AG08395 (cell line): Measurements from ENCODE around the gene ASTN1.

Source experiments
- DNase-seq: peaks from one replicate; pipeline ENCODE4 v3.0.0; 2012; ENCODE audit warnings: mixed read lengths, low spot score

ASTN1 gene

GRCh38 chr1:177035586-177035985, 128.9 kb downstream of the ASTN1 start:
- DNase-seq, result no peak

DNA sequence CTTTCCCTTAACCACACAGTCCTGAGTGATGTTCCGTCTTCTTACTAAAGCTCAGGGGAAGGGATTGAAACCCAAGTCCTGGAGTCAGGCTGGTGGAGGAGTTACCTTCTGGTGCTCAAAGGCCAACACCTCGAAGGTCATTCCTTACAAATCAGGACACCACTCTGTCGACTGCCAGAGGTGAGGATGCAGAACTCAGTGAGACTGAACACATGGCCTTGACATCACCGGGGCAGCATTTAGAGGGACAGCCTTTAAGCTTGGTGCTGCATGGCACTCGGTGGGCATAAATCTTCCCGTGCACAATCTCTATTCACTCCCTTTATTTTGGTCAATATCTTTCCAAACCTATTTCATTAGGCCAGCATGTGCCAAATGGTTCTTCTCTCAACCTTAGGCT, 130.9 kb downstream of the ASTN1 start:
- no peak for DNase-seq

GRCh38 chr1:177032434-177032833, 132.1 kb downstream of the ASTN1 start:
- no peak for DNase-seq

- DNase-seq, result no peak
These were observed 139.9 kb downstream of the ASTN1 start for GRCh38 chr1:177024623-177025022.

GRCh38 chr1:177023726-177024125, 140.8 kb downstream of the ASTN1 start:
- no peak for DNase-seq

DNA sequence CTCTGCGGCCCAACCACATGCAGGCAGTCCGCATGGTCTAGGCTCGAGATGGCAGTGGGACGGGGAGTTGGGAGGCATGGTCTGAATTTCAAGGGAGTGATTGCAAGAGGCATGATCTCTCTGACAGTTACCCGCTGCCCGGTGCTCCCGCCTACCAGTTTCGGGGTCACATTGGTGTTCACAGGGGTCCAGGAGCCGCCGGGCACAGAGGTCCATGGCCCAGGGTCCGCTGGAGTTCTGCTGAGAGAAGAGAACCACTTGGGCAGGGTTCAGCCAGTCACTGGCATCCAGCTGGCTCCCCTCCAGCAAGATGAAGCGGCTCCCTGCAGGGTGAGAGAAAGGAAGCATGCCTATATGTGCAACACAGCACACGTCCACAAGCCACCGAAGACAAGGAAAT, 141.3 kb downstream of the ASTN1 start:
- no peak for DNase-seq

DNA sequence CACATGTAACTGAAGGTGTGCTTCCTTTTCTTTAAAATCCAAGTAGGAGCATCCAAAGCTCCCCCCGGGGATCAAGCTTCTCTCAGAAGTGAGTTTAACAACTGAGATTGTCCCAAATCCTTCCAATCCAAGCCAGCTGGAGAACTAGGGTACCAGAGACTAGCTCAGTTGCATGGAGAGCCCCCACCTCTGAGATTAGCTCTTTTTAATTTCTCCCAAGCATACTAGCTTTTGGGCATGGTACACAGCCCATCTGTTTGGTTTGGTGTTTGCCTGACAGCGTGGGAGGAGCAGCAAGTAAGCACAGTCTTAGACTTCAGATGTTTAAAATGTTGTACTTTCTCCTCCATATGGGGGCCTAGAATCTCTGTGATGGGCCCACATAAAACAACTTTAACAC, 142.8 kb downstream of the ASTN1 start:
- DNase-seq, result no peak

- DNase-seq, result no peak
These were observed 143.5 kb downstream of the ASTN1 start for GRCh38 chr1:177020851-177021589.

GRCh38 chr1:177017287-177017852, 147.1 kb downstream of the ASTN1 start:
- no peak for DNase-seq

GRCh38 chr1:177014325-177014724, 150.2 kb downstream of the ASTN1 start:
- no peak for DNase-seq

- no peak for DNase-seq
These were observed 152.1 kb downstream of the ASTN1 start for GRCh38 chr1:177012342-177012925.

GRCh38 chr1:177011508-177011907, 153.0 kb downstream of the ASTN1 start:
- DNase-seq, result no peak

- no peak for DNase-seq
These were observed 154.2 kb downstream of the ASTN1 start for GRCh38 chr1:177010211-177010825.

DNA sequence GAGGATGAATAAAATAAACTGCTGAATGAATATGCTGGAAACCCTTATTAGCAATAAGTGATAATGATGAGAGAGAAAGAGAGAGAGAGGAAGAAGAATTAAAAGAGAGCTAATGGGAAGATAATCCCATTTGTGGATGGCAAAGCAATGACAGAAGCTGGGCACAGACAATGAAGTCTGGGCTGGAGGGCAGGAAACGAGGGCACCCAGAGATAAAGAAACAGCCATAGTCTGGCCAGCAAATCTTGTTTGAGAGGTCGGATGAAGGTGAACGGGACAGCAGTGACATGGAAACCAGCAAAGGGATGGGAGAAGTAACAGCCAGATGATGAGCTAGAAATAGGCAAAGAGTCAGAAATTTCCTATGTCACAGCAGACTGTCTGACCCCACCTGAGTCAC, 155.9 kb downstream of the ASTN1 start:
- DNase-seq, result no peak

DNA sequence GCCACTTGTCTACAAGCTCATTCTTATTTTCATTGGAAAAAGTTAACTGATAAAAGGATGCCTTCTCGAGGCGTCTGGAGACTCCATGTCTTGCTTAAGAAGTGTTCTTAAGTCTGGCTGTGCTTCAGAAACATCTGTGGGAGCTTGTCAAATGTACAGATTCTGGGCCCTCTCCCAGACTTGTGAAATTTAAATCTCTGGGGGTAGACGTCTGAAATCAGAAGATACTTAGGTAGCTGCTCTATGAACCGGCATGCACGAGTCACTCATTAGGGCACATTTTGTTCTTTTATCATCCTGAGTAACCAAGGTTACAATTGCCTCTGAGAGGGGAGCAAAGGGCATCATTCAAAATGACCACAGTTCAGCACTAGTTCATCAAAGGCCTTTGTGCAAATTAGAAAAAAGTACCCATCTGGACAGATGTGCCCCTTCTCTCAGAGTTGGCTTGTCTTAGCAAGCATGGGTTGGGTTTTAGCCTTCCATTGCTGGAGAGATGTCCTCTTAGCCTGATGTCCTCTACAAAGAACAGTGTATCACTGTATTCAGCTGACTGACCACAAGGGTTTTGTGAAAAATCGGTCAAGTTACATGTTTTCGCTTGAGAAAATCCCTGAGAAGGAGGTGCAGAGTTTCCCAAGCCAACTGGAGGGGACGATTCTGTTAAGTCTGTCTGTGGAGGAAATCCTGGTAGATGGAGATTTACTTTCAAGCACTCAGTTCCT, 156.9 kb downstream of the ASTN1 start:
- no peak for DNase-seq

GRCh38 chr1:177002891-177003290, 161.6 kb downstream of the ASTN1 start:
- DNase-seq, result no peak

DNA sequence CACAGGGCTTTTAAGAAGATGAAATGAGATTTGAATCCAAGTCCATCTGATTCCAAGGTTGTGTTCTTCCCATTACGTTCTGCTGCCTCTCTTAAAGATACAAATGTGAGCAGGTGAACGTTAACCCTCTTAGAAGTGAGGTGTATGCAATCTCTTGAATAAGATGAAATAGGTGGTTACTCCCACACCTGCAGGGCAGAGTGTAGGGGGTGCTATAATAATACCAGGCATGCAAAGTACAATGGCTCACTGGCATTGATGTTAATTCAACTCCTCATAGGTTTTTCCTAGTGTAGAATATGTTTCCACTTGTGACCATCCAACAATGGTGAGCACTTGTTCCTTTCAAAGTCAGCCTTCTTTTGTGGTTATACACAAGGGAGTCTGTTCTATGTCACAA, 163.0 kb downstream of the ASTN1 start:
- no peak for DNase-seq

GRCh38 chr1:176998183-176998795, 166.2 kb downstream of the ASTN1 start:
- DNase-seq, result no peak

GRCh38 chr1:176996456-176997090, 167.9 kb downstream of the ASTN1 start:
- no peak for DNase-seq

GRCh38 chr1:176994931-176995596, 169.4 kb downstream of the ASTN1 start:
- DNase-seq, result no peak

DNA sequence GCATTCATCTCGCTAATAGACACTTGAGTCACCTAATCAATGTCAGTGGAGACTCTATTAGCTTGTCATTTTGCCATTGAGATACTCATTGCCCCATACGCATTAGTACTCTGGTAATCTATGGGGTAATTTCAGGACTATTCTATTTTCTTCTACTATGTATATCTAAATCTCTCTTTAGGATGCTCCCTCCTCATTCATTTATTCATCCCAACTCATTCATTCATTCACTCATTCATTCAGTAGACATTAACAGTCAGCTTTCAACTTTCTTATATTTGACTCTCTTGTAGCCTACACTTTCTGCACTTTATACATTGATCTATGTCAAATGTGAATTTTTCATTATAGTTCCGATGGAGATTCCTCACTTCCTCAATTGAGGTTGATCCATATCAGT, 170.9 kb downstream of the ASTN1 start:
- DNase-seq, result no peak
